C4-2B (cell line): ENCODE data around the gene KIF6.
"Not testable (repeated sequence)": the region's sequence is repeated elsewhere in the genome, so short reads cannot be mapped to it uniquely, and the experiment has no call there.

Experiments
- H3K27ac ChIP-seq: fragments of 450-650 bp; 2 replicates; pipeline ENCODE4 v1.5.1; 2017
- ZFX ChIP-seq: fragments of 450-650 bp; IDR thresholded peaks from 2 replicates; pipeline ENCODE4 v1.6.1; 2017
- TF ChIP-seq, protein P1 (sequence below): fragments of 450-650 bp; conservative IDR thresholded peaks from 2 replicates; pipeline ENCODE4 v1.5.1; 2017; ENCODE audit warnings: mild to moderate bottlenecking

Gene KIF6

DNA sequence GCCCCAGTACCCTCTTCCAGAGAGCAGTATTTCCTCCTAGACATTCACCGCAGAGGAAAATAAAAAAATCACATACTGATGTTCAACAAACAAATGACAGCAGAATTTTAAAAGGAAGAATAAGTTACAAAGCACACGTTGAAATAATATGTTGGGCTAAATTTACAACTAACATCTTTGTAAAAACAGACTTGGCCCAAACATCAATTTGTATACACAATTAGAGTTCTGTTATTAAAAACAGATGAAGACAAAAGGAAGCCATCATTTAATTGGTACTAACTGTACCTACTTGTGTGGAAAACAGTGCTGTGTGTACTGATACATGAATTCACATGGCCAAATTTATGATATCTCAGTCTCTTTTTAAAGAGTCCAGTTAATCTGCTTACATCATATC lies 46.3 kb downstream of the KIF6 start:
- H3K27ac ChIP-seq = no peak overlapping the region
- TF ChIP-seq, protein P1, sequence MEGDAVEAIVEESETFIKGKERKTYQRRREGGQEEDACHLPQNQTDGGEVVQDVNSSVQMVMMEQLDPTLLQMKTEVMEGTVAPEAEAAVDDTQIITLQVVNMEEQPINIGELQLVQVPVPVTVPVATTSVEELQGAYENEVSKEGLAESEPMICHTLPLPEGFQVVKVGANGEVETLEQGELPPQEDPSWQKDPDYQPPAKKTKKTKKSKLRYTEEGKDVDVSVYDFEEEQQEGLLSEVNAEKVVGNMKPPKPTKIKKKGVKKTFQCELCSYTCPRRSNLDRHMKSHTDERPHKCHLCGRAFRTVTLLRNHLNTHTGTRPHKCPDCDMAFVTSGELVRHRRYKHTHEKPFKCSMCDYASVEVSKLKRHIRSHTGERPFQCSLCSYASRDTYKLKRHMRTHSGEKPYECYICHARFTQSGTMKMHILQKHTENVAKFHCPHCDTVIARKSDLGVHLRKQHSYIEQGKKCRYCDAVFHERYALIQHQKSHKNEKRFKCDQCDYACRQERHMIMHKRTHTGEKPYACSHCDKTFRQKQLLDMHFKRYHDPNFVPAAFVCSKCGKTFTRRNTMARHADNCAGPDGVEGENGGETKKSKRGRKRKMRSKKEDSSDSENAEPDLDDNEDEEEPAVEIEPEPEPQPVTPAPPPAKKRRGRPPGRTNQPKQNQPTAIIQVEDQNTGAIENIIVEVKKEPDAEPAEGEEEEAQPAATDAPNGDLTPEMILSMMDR = no peak
- no peak for TF ChIP-seq ZFX

DNA sequence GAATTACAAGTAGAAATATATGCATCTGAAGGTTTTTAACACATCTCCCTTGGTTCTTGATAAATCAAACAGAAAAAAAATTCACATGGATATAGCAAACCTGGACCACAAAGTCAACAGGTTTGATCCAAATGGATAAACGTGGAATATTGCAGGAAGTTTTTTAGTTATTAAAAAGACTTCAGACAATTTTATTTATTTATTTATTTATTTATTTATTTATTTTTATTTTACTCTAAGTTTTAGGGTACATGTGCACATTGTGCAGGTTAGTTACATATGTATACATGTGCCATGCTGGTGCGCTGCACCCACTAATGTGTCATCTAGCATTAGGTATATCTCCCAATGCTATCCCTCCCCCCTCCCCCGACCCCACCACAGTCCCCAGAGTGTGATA lies 47.9 kb downstream of the KIF6 start:
- not testable (repeated sequence) for H3K27ac ChIP-seq

DNA sequence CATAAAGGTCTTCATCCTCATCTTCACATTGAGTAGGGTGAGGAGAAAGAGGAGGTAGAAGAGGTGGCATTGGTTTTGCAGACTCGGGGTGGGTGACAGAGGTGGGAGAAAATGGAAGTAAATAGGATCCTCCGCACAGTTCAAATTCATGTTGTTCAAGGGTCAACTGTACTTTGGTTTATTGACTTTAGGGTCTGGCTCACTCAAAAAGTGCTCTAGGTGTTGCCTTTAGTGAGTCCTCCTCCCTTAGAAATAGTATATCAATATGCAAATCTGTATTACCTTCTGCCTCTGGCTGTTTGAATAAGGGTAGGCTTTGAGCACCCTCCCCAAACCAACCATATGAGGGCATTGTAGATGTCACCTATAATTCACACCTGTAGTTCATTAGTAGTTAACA lies 54.7 kb downstream of the KIF6 start:
- no peak overlapping the region for H3K27ac ChIP-seq
- TF ChIP-seq ZFX = no peak
- TF ChIP-seq, protein P1 = no peak

DNA sequence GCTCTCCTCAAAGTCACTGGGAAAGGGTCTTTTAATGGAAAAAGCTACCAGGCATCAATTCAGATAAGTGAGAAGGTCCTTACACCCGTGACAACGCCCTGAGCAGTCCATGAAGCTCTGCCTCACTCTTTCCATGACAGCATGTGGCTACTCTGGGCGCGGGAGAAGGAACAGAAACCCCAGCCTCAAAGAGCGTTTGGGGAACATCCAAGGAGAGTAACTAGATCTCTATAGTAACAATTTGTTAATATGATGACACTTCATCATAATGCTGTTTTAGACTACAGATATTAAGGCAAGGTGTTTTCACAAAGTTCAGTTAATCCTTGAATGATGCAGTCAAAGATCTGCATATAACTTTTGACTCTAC lies 55.2 kb downstream of the KIF6 start:
- TF ChIP-seq, protein P1 = no peak
- no peak for TF ChIP-seq ZFX
- no peak overlapping the region for H3K27ac ChIP-seq

DNA sequence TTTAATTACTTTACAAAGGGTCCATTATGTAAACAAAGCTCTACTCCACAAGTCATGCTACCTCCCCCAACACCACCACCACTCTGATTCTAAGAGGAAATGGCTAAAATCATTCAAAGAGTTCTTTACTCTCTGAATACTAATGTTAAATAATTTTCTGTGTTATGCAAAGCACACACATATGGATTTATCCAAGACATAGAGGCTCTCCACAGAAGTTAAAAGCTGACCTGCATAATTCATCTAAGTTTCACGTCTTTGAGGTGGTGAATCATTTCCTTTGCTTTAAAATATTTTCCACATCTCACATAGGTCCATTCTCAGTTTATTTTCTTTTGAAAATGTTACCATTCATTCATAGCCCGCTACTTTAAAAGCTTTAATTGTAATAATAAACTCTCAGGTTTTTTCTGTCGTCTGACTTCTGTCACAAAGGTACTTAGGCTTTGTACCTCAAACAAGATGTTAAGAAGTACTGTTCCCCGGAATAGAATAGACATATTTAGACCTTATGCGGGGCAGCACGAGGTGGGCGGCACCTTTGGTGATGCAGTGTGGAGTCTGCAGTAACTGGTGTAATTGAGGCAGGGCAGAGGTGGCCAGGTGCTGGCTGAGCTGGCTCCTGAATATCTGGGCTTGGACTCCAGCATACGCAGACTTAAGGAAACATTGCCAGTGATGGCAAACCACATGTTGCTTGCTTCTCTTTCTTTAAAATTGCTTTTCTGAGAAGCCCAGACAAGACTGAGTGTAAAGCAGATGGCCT lies 55.8 kb downstream of the KIF6 start:
- TF ChIP-seq ZFX = no peak
- TF ChIP-seq, protein P1 = no peak
- no peak overlapping the region for H3K27ac ChIP-seq

DNA sequence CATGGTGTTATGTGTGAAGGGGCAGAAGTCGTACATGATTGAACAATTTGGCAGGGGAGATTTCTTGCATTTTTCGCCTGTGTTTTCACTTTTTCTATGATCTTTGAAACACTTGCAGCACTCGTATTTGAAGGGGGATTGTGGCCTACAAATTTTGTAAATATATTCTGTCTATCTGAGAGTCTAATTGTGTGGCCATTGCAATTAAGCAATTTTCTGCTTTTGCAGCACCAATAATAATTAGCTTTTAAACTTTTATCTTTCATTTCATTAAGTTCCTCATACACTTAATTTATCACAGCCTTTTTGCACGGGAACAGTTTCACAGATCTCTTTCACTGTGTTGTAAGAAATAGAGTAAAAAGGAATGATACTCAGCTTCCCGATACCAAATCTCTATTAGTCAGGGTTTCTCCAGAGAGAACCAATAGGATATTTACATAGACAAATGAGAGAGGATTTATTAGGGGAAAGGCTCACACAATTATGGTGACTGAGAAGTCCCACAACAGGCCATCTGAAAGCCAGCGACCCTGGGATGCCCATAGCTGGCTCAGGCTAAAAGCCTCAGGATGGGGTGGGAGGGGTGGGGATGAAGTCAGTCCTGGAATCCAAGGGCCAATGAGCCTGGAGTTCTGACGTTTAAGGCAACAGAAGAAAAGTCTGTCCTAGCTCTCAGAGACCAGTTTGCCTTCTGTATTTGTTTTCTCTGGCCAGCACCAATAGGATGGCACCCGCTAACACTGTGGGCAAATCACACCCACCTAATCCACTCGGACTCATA lies 58.3 kb downstream of the KIF6 start:
- no peak overlapping the region for H3K27ac ChIP-seq
- TF ChIP-seq ZFX = no peak
- TF ChIP-seq, protein P1 = no peak

DNA sequence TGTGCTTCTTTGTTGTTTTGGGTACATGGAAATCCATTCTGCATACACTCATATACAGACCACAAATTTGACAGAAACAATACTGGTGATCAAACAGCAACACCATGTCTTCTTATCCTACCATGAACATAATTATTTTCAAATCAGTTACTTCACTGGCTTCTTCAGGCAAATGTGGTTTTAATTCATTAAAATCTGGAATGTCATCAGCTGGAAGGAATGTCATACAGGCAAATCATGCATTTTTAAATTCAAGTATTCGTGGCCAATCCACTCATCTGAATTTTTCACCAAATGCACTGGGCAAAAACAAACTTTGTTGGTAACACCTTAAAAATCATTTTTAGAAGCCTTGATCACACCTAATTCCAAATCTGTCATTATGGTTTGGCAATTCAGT lies 59.3 kb downstream of the KIF6 start:
- TF ChIP-seq, protein P1 = no peak
- no peak for TF ChIP-seq ZFX

DNA sequence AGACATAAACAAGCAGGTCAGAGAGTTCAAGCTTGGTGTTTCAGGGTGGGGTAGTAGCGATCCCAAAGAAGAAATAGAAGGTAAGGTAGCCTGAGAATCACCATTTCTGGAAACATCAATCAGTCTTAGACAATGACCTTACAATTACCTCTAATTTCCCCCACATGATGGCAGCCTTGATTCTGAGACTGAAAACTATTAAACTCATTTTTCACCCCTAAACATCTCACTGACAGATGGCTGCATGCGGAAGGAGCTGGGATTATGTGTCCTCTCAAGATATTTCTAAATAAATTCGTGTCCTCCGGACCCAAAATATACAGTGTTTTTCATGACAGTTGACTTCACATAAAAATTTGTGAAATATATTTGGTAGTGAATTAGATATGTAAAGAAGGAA lies 61.0 kb downstream of the KIF6 start:
- TF ChIP-seq, protein P1 = no peak
- no peak for TF ChIP-seq ZFX
- no peak overlapping the region for H3K27ac ChIP-seq

More for the DNA sequence above, 59.3 kb downstream of the KIF6 start:
- no peak overlapping the region for H3K27ac ChIP-seq
